GM12878 (cell line): ENCODE data around the gene CBFB. TPM values are rescaled to one million over a fixed set of nuclear protein-coding genes. Genes with fewer than 3 reads are reported as not detected.
A peak's percentile ranks its signal among the peaks of the same experiment; 100 is the strongest.

Source experiments
- ATAC-seq: fragments of 200-7000 bp; cut with Tn5 transposase; 3 replicates; pipeline ENCODE4 v1.9.1; 2020; ENCODE audit warnings: mild to moderate bottlenecking, moderate library complexity
- BruUV-seq: library from RNA; stranded (reverse); fragments of 400-500 nt; replicated peaks from 2 replicates; lab custom pipeline; 2021; lab: Mats Ljungman, UMichigan
- CTCF ChIA-PET: fragments of 300-600 bp; sonication (Branson Sonifier 250); formaldehyde crosslinking; extraction: SDS; loops from one replicate; lab custom pipeline; 2021; ENCODE audit warnings: inconsistent platforms; lab: Yijun Ruan, JAX
- POLR2A ChIA-PET: fragments of 350-600 bp; formaldehyde crosslinking; extraction: SDS; loops from one replicate; lab custom pipeline; 2021; ENCODE audit warnings: inconsistent platforms; lab: Charles Lee
- RAD21 ChIA-PET: fragments of 300-600 bp; sonication (Branson Sonifier 250); formaldehyde crosslinking; loops from one replicate; lab custom pipeline; 2023; ENCODE audit warnings: antibody characterized with exemption; ENCODE audit not compliant: unreplicated experiment; lab: Charles Lee
- SMC1A ChIA-PET: fragments of 300-600 bp; sonication (Branson Sonifier 250); formaldehyde crosslinking; loops from one replicate; lab custom pipeline; 2023; ENCODE audit not compliant: unreplicated experiment, uncharacterized antibody; lab: Charles Lee
- DNase-seq: peaks from one replicate; pipeline ENCODE4 v3.0.0-alpha.2; 2011; ENCODE audit warnings: low read depth, low spot score
- FAIRE-seq: peaks from 3 replicates; lab custom pipeline; 2011; peaks lifted over from hg19 to GRCh38; lab: Jason Lieb, UNC
- H2AFZ ChIP-seq: 2 replicates; pipeline ENCODE4 v1.6.0; 2011; ENCODE audit warnings: low read depth, low read length, control low read depth; ENCODE audit not compliant: control insufficient read depth
- H3K27ac ChIP-seq: 2 replicates; pipeline ENCODE4 v1.5.1; 2011; ENCODE audit warnings: control low read depth; ENCODE audit not compliant: control insufficient read depth, insufficient read depth
- H3K27me3 ChIP-seq, 2 experiments: replicated peaks in 1 of 2; 2 replicates each; pipeline versions ENCODE4 v1.6.0 to v1.6.1; 2011; ENCODE audit warnings: low read length in 1 of 2; ENCODE audit not compliant: control insufficient read depth in 2 of 2, insufficient read depth in 2 of 2
- H3K36me3 ChIP-seq, 2 experiments: 2 replicates each; pipeline ENCODE4 v1.5.1; 2011; ENCODE audit warnings: low read length in 1 of 2; ENCODE audit not compliant: control insufficient read depth in 2 of 2, insufficient read depth in 2 of 2
- H3K4me1 ChIP-seq: 2 replicates; pipeline ENCODE4 v1.6.1; 2011; ENCODE audit warnings: mild to moderate bottlenecking, low read length, moderate library complexity, mixed read lengths; ENCODE audit not compliant: control insufficient read depth, insufficient read depth
- H3K4me2 ChIP-seq: 2 replicates; pipeline ENCODE4 v1.6.0; 2011; ENCODE audit warnings: control low read depth; ENCODE audit not compliant: control insufficient read depth, insufficient read depth
- H3K4me3 ChIP-seq: fragments of 200-600 bp; sonication (generic); 2 replicates; pipeline ENCODE4 v1.5.1; 2016
- H3K79me2 ChIP-seq: 2 replicates; pipeline ENCODE4 v1.6.0; 2011; ENCODE audit warnings: low read length; ENCODE audit not compliant: control insufficient read depth, insufficient read depth
- H3K9ac ChIP-seq: 2 replicates; pipeline ENCODE4 v1.8.0; 2011; ENCODE audit warnings: low read length, control low read depth, mixed read lengths; ENCODE audit not compliant: control insufficient read depth, insufficient read depth
- H3K9me3 ChIP-seq: replicated peaks from 3 replicates; pipeline ENCODE4 v1.5.1; 2011; ENCODE audit warnings: mild to moderate bottlenecking, low read length; ENCODE audit not compliant: control insufficient read depth, insufficient read depth
- H4K20me1 ChIP-seq: 2 replicates; pipeline ENCODE4 v1.6.0; 2011; ENCODE audit not compliant: control insufficient read depth, insufficient read depth
- MEF2A ChIP-seq: IDR thresholded peaks from 2 replicates; pipeline ENCODE4 v1.6.1; 2011; ENCODE audit warnings: low read depth, mild to moderate bottlenecking, low read length, moderate library complexity; ENCODE audit not compliant: insufficient read depth
- RAD21 ChIP-seq: IDR thresholded peaks from 2 replicates; pipeline ENCODE4 v1.6.1; 2011; ENCODE audit warnings: mild to moderate bottlenecking, low read depth, low read length, moderate library complexity; ENCODE audit not compliant: insufficient read depth
- RFX5 ChIP-seq: IDR thresholded peaks from 2 replicates; pipeline ENCODE4 v1.6.1; 2011; ENCODE audit warnings: low read depth, low read length, improper control_type of control experiment
- SMC3 ChIP-seq: IDR thresholded peaks from 2 replicates; pipeline ENCODE4 v1.6.1; 2011; ENCODE audit warnings: low read length, improper control_type of control experiment, borderline replicate concordance
- TAF1 ChIP-seq: IDR thresholded peaks from 2 replicates; pipeline ENCODE4 v1.6.1; 2011; ENCODE audit warnings: mild to moderate bottlenecking, low read depth, low read length, borderline replicate concordance
- ZZZ3 ChIP-seq: IDR thresholded peaks from 2 replicates; pipeline ENCODE4 v1.6.1; 2011; ENCODE audit warnings: low read depth; ENCODE audit not compliant: control insufficient read depth, insufficient read length
- WGBS: methylation state at CpG from one replicate; pipeline ENCODE4 v1.1.6; 2016; ENCODE audit warnings: low lambda C conversion rate; ENCODE audit not compliant: insufficient replicate concordance, insufficient coverage; ENCODE audit errors: missing lambda C conversion rate; 5-methylcytosine and 5-hydroxymethylcytosine counted together
- in situ Hi-C: fragments of 300-500 bp; cut with MboI; formaldehyde crosslinking; loops from 9 replicates; pipeline ENCODE4 v1.14.3; 2018; ENCODE audit warnings: mixed read lengths
- intact Hi-C: fragments of 100-400 bp; cut with micrococcal nuclease; formaldehyde crosslinking; loops from one replicate; pipeline ENCODE4 v1.14.2; 2022; ENCODE audit not compliant: unreplicated experiment
- polyA plus RNA-seq, 11 experiments: library from polyadenylated mRNA; depleted of rRNA in 4 of 11; unstranded in 6 of 11; stranded (reverse) in 5 of 11; fragments of >200 nt; fragmentation: Nextera tagmentation in 4 of 11; fragmentation: Illumina TruSeq in 1 of 11; extraction: Ambion mirVana in 4 of 11; extraction: Trizol in 1 of 11; gene quantifications; 1 replicate in 1 of 11; 2 replicates in 10 of 11; pipeline versions ENCODE4 v1.2.1 to v1.2.3, GENCODE V29; 2011 to 2016; ENCODE audit warnings: inconsistent platforms in 2 of 11, missing spikeins in 2 of 11, low read depth in 1 of 11
- total RNA-seq, 4 experiments: library from RNA; depleted of rRNA in 3 of 4; stranded (reverse); fragments of >200 nt in 3 of 4; fragmentation: Illumina TruSeq in 1 of 4; extraction: Trizol in 1 of 4; gene quantifications; 2 replicates each; pipeline versions ENCODE4 v1.2.1 to v1.2.3, GENCODE V29; 2013 to 2021
- TF ChIP-seq, protein P1 (sequence below): IDR thresholded peaks from 2 replicates; pipeline ENCODE4 v1.6.1; 2012; ENCODE audit warnings: improper control_type of control experiment, low read depth, low read length; ENCODE audit not compliant: insufficient replicate concordance
- TF ChIP-seq, protein P2 (sequence below), 3 experiments: IDR thresholded peaks in 2 of 3; conservative IDR thresholded peaks in 1 of 3; 2 replicates each; pipeline ENCODE4 v1.5.1; 2011; ENCODE audit warnings: low read depth in 3 of 3, low read length in 3 of 3, mild to moderate bottlenecking in 3 of 3, control low read depth in 2 of 3, moderate library complexity in 2 of 3, inconsistent platforms in 1 of 3, mixed read lengths in 1 of 3; ENCODE audit not compliant: control insufficient read depth in 2 of 3, insufficient read depth in 1 of 3; ENCODE audit errors: extremely low read depth in 1 of 3

The CBFB gene
- total and polyA plus RNA-seq, 10 of the 15 experiments (the other 5 are each of a cell fraction or from before 2014, with no cell fraction given) = 25.3 to 83.8 (median 65.7) TPM

DNA sequence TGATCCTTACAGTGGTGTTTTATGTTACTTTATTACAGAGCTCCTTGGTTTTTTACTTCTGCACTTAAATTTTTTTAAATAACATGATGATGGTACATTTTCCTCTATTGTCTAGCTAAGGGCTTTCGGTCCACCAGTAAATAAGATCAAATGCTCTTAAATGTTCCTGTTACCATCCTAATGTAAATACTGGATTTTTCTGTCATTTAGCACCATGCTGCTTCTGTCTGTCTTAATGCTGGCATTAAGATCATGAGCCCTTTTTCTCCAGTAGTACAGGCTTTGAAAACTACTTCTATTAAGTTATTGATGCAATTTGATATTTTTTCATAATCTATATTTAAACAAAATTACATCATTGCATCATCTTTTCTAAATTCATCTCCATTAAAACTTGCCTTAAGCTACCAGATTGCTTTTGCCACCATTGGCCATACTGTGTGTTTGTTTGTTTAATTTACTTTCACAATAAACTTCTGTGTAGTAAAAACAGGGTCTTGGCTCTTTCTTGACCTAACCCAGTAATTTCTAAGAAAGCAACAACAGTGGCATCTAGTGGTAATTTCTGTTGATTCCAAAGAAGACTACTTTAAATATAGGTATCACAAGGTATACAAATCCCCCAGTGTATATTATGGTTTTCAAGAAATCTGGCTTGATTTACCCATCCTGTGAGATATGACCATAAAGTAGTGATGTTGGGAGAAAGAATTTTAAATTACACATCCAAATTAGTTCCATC, 71.8 kb downstream of the CBFB start:
- FAIRE-seq = no peak
- 95% methylated on average over 1 of the region's 1 CpG for WGBS

More for the DNA sequence above, 71.8 kb downstream of the CBFB start:
- intact Hi-C loops = loop anchor here (1.0 to 5.0 kb wide), 3 partner anchors 57 to 124 kb away; partner anchors contain the start of genes FBXL8 and TRADD
- Histone ChIP-seq H3K4me2 (no peak overlapping the region), H4K20me1 (no peaks in the 10 kb centered on the region), H3K79me2 (no peaks in the 10 kb centered on the region), H3K4me3 (no peak overlapping the region), H3K27me3 (no peaks in the 10 kb centered on the region), H3K9ac (no peak overlapping the region), H3K9me3 (no peaks in the 10 kb centered on the region), H3K36me3 (peaks cover 0 to 5% of the 10 kb centered on the region in 2 experiments; a peak in 1 of 4 replicates), H2AFZ (no peak overlapping the region), H3K4me1 (peaks cover 8% of the 10 kb centered on the region), H3K27ac (no peak overlapping the region)
- TF ChIP-seq SMC3 (peak; percentile 62; the same call in 1 of the 2 replicates), RAD21 (peak; percentile 71), RFX5 (no peak), MEF2A (no peak), ZZZ3 (no peak), TAF1 (no peak)
- TF ChIP-seq, protein P1, sequence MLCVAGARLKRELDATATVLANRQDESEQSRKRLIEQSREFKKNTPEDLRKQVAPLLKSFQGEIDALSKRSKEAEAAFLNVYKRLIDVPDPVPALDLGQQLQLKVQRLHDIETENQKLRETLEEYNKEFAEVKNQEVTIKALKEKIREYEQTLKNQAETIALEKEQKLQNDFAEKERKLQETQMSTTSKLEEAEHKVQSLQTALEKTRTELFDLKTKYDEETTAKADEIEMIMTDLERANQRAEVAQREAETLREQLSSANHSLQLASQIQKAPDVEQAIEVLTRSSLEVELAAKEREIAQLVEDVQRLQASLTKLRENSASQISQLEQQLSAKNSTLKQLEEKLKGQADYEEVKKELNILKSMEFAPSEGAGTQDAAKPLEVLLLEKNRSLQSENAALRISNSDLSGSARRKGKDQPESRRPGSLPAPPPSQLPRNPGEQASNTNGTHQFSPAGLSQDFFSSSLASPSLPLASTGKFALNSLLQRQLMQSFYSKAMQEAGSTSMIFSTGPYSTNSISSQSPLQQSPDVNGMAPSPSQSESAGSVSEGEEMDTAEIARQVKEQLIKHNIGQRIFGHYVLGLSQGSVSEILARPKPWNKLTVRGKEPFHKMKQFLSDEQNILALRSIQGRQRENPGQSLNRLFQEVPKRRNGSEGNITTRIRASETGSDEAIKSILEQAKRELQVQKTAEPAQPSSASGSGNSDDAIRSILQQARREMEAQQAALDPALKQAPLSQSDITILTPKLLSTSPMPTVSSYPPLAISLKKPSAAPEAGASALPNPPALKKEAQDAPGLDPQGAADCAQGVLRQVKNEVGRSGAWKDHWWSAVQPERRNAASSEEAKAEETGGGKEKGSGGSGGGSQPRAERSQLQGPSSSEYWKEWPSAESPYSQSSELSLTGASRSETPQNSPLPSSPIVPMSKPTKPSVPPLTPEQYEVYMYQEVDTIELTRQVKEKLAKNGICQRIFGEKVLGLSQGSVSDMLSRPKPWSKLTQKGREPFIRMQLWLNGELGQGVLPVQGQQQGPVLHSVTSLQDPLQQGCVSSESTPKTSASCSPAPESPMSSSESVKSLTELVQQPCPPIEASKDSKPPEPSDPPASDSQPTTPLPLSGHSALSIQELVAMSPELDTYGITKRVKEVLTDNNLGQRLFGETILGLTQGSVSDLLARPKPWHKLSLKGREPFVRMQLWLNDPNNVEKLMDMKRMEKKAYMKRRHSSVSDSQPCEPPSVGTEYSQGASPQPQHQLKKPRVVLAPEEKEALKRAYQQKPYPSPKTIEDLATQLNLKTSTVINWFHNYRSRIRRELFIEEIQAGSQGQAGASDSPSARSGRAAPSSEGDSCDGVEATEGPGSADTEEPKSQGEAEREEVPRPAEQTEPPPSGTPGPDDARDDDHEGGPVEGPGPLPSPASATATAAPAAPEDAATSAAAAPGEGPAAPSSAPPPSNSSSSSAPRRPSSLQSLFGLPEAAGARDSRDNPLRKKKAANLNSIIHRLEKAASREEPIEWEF = no peak
- TF ChIP-seq, protein P2, sequence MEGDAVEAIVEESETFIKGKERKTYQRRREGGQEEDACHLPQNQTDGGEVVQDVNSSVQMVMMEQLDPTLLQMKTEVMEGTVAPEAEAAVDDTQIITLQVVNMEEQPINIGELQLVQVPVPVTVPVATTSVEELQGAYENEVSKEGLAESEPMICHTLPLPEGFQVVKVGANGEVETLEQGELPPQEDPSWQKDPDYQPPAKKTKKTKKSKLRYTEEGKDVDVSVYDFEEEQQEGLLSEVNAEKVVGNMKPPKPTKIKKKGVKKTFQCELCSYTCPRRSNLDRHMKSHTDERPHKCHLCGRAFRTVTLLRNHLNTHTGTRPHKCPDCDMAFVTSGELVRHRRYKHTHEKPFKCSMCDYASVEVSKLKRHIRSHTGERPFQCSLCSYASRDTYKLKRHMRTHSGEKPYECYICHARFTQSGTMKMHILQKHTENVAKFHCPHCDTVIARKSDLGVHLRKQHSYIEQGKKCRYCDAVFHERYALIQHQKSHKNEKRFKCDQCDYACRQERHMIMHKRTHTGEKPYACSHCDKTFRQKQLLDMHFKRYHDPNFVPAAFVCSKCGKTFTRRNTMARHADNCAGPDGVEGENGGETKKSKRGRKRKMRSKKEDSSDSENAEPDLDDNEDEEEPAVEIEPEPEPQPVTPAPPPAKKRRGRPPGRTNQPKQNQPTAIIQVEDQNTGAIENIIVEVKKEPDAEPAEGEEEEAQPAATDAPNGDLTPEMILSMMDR (IDR thresholded peaks at IDR 0.05 in 2 of 3, conservative IDR thresholded peaks at IDR 0.05 in 1 of 3; ENCODE audit: control insufficient read depth in 2 of 3, extremely low read depth in 1 of 3, insufficient read depth in 1 of 3, low read depth in 3 of 3, low read length in 3 of 3) = peak in 1 of 3 experiments; percentile 34; a peak in 3 of 6 replicates
- POLR2A ChIA-PET = interaction anchor here (2.2 kb wide), 1 partner anchor 84 kb away, joined by 12 read pairs; no protein-coding TSS in a partner anchor
- CTCF ChIA-PET = interaction anchor here (0.6 to 8.6 kb wide), 36 partner anchors 9 to 492 kb away, joined by 3 to 205 read pairs (median 4); partner anchors contain the start of genes ATP6V0D1, B3GNT9, CBFB and FBXL8
- SMC1A ChIA-PET = interaction anchor here (0.8 to 4.0 kb wide), 28 partner anchors 9 to 208 kb away, joined by 3 to 57 read pairs (median 4); partner anchors contain the start of genes CBFB and PHAF1
- peak; percentile 71 for ATAC-seq
- BruUV-seq = TSS peak; percentile 51
- RAD21 ChIA-PET = interaction anchor here (0.6 to 6.5 kb wide), 13 partner anchors 32 to 147 kb away, joined by 3 to 85 read pairs (median 3); partner anchors contain the start of gene NOL3
- no peak for DNase-seq
- in situ Hi-C loops = loop anchor here (5.0 kb wide), 1 partner anchor 83 kb away; no protein-coding TSS in a partner anchor
